Glutamatergic neuron (in vitro differentiated cells): ENCODE measurements around the gene RNF220. TPM values are rescaled to one million over a fixed set of nuclear protein-coding genes. Genes with fewer than 3 reads are reported as not detected.

Experiments
- DNase-seq: peaks from one replicate; pipeline ENCODE4 v3.0.0; 2022
- H3K27ac Mint-ChIP-seq: one replicate; pipeline ENCODE4 v1.8.0; 2020; ENCODE audit warnings: mild to moderate bottlenecking, mixed read lengths, inconsistent platforms; ENCODE audit not compliant: unreplicated experiment
- H3K27me3 Mint-ChIP-seq: one replicate; pipeline ENCODE4 v1.8.0; 2020; ENCODE audit warnings: mild to moderate bottlenecking, moderate library complexity, mixed read lengths, inconsistent platforms; ENCODE audit not compliant: unreplicated experiment
- H3K36me3 Mint-ChIP-seq: one replicate; pipeline ENCODE4 v1.8.0; 2020; ENCODE audit warnings: mild to moderate bottlenecking, mixed read lengths, inconsistent platforms; ENCODE audit not compliant: unreplicated experiment
- H3K4me1 Mint-ChIP-seq: one replicate; pipeline ENCODE4 v1.8.0; 2020; ENCODE audit warnings: mild to moderate bottlenecking, low read depth, mixed read lengths, inconsistent platforms; ENCODE audit not compliant: unreplicated experiment
- H3K4me3 Mint-ChIP-seq: one replicate; pipeline ENCODE4 v1.8.0; 2020; ENCODE audit warnings: mild to moderate bottlenecking, mixed read lengths, inconsistent platforms; ENCODE audit not compliant: unreplicated experiment
- H3K9me3 Mint-ChIP-seq: one replicate; pipeline ENCODE4 v1.8.0; 2020; ENCODE audit warnings: mild to moderate bottlenecking, moderate library complexity, mixed read lengths, inconsistent platforms; ENCODE audit not compliant: unreplicated experiment
- CTCF ChIP-seq: fragments of 200-600 bp; sonication (generic); IDR thresholded peaks from one replicate; pipeline ENCODE4 v1.5.0; 2021; ENCODE audit not compliant: partially characterized antibody, unreplicated experiment
- total RNA-seq: library from RNA; stranded (reverse); fragmentation: NEBNext Ultra II Directional; extraction: Animal tissue kit (Norgen Biotek cat#: 25700); gene quantifications from one replicate; pipeline ENCODE4 v1.2.1, GENCODE V29; 2021; ENCODE audit not compliant: unreplicated experiment

The RNF220 gene
- total RNA-seq, 1 donor from 2014 or later, result 99.4 TPM

- H3K9me3 Mint-ChIP-seq, result no peaks in the 10 kb centered on the region
- no peaks in the 10 kb centered on the region for H3K4me1 Mint-ChIP-seq
- TF ChIP-seq CTCF, result no peak
- H3K27ac Mint-ChIP-seq, result no peak overlapping the region
- H3K4me3 Mint-ChIP-seq, result no peak overlapping the region
- H3K36me3 Mint-ChIP-seq, result no peaks in the 10 kb centered on the region
- no peaks in the 10 kb centered on the region for H3K27me3 Mint-ChIP-seq
- no peak for DNase-seq
These were observed 14.8 kb upstream of the RNF220 start for GRCh38 chr1:44390277-44390676.

- Mint-ChIP-seq H3K27ac (no peak overlapping the region), H3K9me3 (peaks cover 7% of the 10 kb centered on the region), H3K4me3 (no peak overlapping the region), H3K27me3 (peaks cover 12% of the 10 kb centered on the region), H3K36me3 (peaks cover 4% of the 10 kb centered on the region), H3K4me1 (no peaks in the 10 kb centered on the region)
- no peak for DNase-seq
- no peak for TF ChIP-seq CTCF
These were observed 3.5 kb upstream of the RNF220 start for GRCh38 chr1:44401256-44402228.

- TF ChIP-seq CTCF, result no peak
- no peaks in the 10 kb centered on the region for H3K36me3 Mint-ChIP-seq
- peak overlapping the region; percentile 33 for H3K27ac Mint-ChIP-seq
- peaks cover 18% of the 10 kb centered on the region for H3K9me3 Mint-ChIP-seq
- H3K4me1 Mint-ChIP-seq, result peaks cover 6% of the 10 kb centered on the region
- peak overlapping the region; percentile 98 for H3K4me3 Mint-ChIP-seq
- peaks cover 22% of the 10 kb centered on the region for H3K27me3 Mint-ChIP-seq
- peak; percentile 40 for DNase-seq
These were observed 1.0 kb downstream of the RNF220 start for GRCh38 chr1:44405798-44406736.

GRCh38 chr1:44406737-44407429 lies 1.8 kb downstream of the RNF220 start:
- Mint-ChIP-seq H3K4me3 (peak overlapping the region; percentile 55), H3K36me3 (no peaks in the 10 kb centered on the region), H3K9me3 (peaks cover 18% of the 10 kb centered on the region), H3K27me3 (peaks cover 22% of the 10 kb centered on the region), H3K27ac (no peak overlapping the region), H3K4me1 (peaks cover 6% of the 10 kb centered on the region)
- TF ChIP-seq CTCF, result no peak
- peak; percentile 31 for DNase-seq
